NCI-H146 (cell line): ENCODE results near the gene DNAAF1.
"Not testable (repeated sequence)": the region's sequence is repeated elsewhere in the genome, so short reads cannot be mapped to it uniquely, and the experiment has no call there.

Experiments used
- DNase-seq: peaks from one replicate; lab custom pipeline; 2025; lab: John Stamatoyannopoulos, UW

DNAAF1 gene

GRCh38 chr16:84144859-84145639, at the start of gene DNAAF1, which contains the start of gene HSDL1:
Gene DNAAF1, plus strand, starts transcription at chr16:84145308. Its CDS starts 133 bp downstream, at chr16:84145441.
Gene HSDL1, minus strand, starts transcription at chr16:84145177. Its CDS starts 13,856 bp downstream, at chr16:84131321.
- peak; percentile 75 for DNase-seq

- no peak for DNase-seq
These were observed 49.6 kb upstream of the DNAAF1 start for GRCh38 chr16:84095466-84095865.

- DNase-seq = peak; percentile 77
These were observed 48.6 kb upstream of the DNAAF1 start for GRCh38 chr16:84096447-84097005.

GRCh38 chr16:84098939-84099338, 46.2 kb upstream of the DNAAF1 start:
- no peak for DNase-seq

- DNase-seq = no peak
These were observed 41.4 kb upstream of the DNAAF1 start for GRCh38 chr16:84103678-84104077.

GRCh38 chr16:84104231-84104630, 40.9 kb upstream of the DNAAF1 start:
- DNase-seq = no peak

- DNase-seq = no peak
These were observed 39.8 kb upstream of the DNAAF1 start for GRCh38 chr16:84105301-84105815.

- DNase-seq = no peak
These were observed 39.0 kb upstream of the DNAAF1 start for GRCh38 chr16:84105948-84106740.

- no peak for DNase-seq
These were observed 37.2 kb upstream of the DNAAF1 start for GRCh38 chr16:84107921-84108320.

- DNase-seq = no peak
These were observed 35.3 kb upstream of the DNAAF1 start for GRCh38 chr16:84109598-84110335.

GRCh38 chr16:84110527-84110926, 34.6 kb upstream of the DNAAF1 start:
- no peak for DNase-seq

GRCh38 chr16:84111525-84111924, 33.6 kb upstream of the DNAAF1 start:
- no peak for DNase-seq

GRCh38 chr16:84111949-84112348, 33.2 kb upstream of the DNAAF1 start:
- DNase-seq = not testable (repeated sequence)

GRCh38 chr16:84115919-84116719, 29.0 kb upstream of the DNAAF1 start:
- DNase-seq = peak; percentile 55

- peak; percentile 95 for DNase-seq
These were observed 28.2 kb upstream of the DNAAF1 start, which contains the start of gene MBTPS1 for GRCh38 chr16:84116720-84117493. Gene MBTPS1, minus strand, starts transcription at chr16:84116942. Its CDS starts 15,159 bp downstream, at chr16:84101783.

GRCh38 chr16:84117494-84117843, 27.6 kb upstream of the DNAAF1 start:
- DNase-seq = peak; percentile 42

GRCh38 chr16:84118315-84118714, 26.8 kb upstream of the DNAAF1 start:
- DNase-seq = not testable (repeated sequence)

GRCh38 chr16:84119368-84119767, 25.7 kb upstream of the DNAAF1 start:
- no peak for DNase-seq

- DNase-seq = no peak
These were observed 25.1 kb upstream of the DNAAF1 start for GRCh38 chr16:84120023-84120422.

- no peak for DNase-seq
These were observed 24.1 kb upstream of the DNAAF1 start for GRCh38 chr16:84121007-84121406.
